GM19193 (cell line): ENCODE data around the gene RBBP7.

Experiments used
- POLR2A ChIP-seq: IDR thresholded peaks from 4 replicates; pipeline ENCODE4 v1.6.1; 2011; ENCODE audit not compliant: insufficient read depth, insufficient read length; ENCODE audit errors: extremely low read depth

The RBBP7 gene

GRCh38 chrX:16870095-16870861 lies at the start of gene RBBP7:
TSS of gene RBBP7 (minus strand) at chrX:16870362. CDS start at chrX:16870053, 309 bp downstream.
- peak; percentile 74 for TF ChIP-seq POLR2A

DNA sequence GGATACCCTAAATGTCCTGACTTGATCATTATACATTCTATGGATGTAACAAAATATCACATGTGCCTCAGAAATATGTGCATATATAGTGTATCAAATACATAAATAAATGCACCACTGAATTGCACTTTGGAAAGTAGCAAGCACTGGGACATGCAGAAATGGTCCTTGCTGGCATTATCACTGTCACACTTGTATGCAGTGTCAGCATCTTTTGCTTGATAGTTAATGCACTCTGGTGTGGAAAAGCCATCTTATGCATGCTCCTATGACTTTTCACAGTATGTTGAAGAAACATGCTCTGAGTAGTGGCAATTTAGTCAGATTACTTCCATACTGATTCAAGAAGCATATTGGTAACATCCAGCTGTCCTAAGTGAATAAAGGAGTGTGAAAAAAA lies 48.8 kb upstream of the RBBP7 start:
- TF ChIP-seq POLR2A = no peak

DNA sequence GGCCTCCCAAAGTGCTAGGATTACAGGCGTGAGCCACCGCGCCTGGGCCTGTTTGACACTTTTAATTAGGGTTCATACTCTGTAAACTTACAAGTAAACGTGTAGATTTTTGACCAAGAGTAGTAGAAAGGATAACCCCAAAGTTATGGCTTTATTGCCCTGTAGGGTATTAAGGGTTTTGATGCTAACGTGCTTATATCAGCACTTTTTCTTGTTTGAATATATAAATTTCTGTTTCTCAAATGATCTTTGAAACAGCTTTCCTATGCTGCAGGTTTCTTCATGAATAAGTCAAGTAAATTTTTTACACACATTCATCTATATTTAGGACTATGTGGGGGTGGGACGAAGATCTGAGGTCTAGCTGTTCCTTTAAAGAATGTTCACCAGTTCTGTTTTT lies 47.0 kb upstream of the RBBP7 start:
- TF ChIP-seq POLR2A = no peak

GRCh38 chrX:16916561-16916960 lies 46.4 kb upstream of the RBBP7 start:
- no peak for TF ChIP-seq POLR2A

DNA sequence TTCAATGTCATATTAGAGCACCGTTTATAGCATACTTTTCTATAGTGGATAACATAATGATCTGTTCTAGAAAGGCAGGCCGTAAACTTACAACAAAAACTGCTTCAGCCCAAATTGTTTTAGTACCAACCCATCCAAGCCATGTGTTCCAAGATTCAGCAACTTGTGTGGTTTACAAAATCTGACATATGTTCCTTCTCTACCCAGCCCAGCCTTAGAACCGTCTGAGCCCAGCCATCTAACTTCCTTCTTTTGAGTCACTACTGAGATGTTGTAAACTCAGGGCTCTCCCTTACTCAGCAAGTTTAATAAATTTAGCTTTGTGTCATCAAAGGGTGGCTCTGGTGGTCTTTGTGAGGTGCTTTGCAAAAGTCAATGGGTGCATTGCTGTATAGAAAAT lies 43.9 kb upstream of the RBBP7 start:
- TF ChIP-seq POLR2A = no peak

DNA sequence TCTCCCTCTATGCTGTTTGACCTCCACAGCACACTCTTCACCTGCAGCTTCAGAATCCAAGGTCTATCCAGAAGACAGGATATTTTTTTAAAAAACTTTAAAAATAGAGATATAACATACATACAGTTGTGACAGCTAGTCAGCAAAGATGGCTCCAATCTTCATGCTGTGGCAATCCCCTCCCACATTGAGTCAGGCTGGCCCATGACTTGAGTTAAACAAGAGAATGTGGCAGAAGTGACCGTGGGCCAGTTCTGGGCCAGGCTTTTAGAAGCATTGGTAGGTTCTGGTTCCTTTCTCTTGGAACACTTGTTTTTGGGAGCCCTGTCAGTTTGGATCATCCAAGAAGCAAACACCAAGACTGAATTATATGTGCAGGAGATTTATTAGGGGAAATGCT lies 40.2 kb upstream of the RBBP7 start:
- TF ChIP-seq POLR2A = no peak

- no peak for TF ChIP-seq POLR2A
Observed at GRCh38 chrX:16903274-16904022, 33.3 kb upstream of the RBBP7 start.

GRCh38 chrX:16897445-16897844 lies 27.3 kb upstream of the RBBP7 start:
- no peak for TF ChIP-seq POLR2A

- TF ChIP-seq POLR2A = no peak
Observed at GRCh38 chrX:16892504-16893362, 22.6 kb upstream of the RBBP7 start.

- no peak for TF ChIP-seq POLR2A
Observed at GRCh38 chrX:16885628-16886027, 15.5 kb upstream of the RBBP7 start.

GRCh38 chrX:16883487-16883804 lies 13.3 kb upstream of the RBBP7 start:
- TF ChIP-seq POLR2A = no peak

DNA sequence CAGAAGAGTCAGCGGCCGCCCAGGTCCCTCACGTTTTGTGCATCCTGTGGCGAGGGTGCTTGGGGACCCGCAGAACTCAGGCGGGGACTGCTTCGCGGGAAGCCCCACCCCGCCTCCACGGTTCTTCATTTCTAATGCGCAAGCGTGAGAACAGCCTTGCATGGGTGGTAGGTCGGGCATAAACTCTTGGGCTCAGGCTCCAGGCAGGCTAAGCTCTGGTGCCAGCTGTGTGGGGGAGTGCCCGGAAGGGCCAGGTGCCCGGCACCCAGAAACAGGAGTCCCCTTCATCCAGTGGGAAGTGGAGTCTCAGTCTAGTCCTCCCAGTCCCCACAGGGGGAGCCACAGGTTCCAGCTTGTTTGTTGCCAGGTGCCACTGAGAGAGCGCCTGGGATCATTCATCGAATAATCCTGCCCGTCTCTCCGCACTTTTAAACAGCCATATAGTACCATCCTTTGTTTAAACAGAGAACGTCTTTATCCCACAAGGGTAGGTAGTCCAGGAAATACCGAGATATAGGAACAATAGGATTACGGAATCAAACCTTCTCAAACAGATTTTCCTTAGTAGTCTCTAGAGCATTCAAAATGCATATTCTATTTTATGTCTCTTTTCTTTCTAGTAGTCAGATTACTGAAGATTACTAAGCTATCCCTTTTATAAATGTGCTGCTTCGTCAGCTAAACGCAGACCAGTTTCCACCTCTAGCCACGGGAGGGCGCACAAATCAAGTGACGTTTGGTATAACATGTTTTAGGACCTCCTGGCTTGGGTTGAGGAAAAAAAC lies 12.7 kb upstream of the RBBP7 start:
- TF ChIP-seq POLR2A = no peak

- TF ChIP-seq POLR2A = no peak
Observed at GRCh38 chrX:16882169-16882568, 12.0 kb upstream of the RBBP7 start.

DNA sequence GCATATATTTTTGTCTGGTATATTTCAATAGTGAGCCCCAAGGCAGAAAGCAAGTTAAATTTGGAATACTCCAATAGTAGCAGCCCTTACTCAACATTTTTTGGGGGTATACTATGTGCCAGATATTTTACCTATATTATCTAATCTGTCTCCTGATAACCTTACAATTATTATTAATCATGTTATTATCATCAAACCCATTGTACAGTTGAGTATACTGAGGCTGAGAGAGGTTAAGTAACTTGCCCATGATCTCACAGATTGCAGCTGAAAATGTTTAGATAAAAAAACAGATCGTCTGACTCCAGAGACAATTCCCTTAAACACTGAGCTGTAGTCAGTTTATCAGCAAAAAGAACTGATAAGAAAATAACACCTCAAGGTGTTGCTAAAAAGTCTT lies 6.5 kb upstream of the RBBP7 start:
- no peak for TF ChIP-seq POLR2A
